Gastroesophageal sphincter (tissue), 4 donors: ENCODE results near the gene DSCAML1. TPM values are rescaled to one million over a fixed set of nuclear protein-coding genes. Genes with fewer than 3 reads are reported as not detected.

Experiments
- ATAC-seq: fragments of 150-250 bp; one replicate; pipeline ENCODE4 v1.9.1; 2016; ENCODE audit warnings: mild to moderate bottlenecking, moderate library complexity
- H3K27ac ChIP-seq, 4 donors: fragments of 200-600 bp; sonication (generic) in 3 of 4; 1 replicate in 3 of 4; 2 replicates in 1 of 4; pipeline ENCODE4 v1.5.1; 2016 to 2019
- H3K27me3 ChIP-seq: fragments of 200-600 bp; sonication (generic); one replicate; pipeline ENCODE4 v1.5.1; 2019
- H3K36me3 ChIP-seq, 2 donors: fragments of 200-600 bp; sonication (generic); one replicate each; pipeline ENCODE4 v1.5.1; 2019; ENCODE audit warnings: control low read depth in 1 of 2
- H3K4me1 ChIP-seq, 3 donors: fragments of 200-600 bp; sonication (generic); 1 replicate in 2 of 3; 2 replicates in 1 of 3; pipeline ENCODE4 v1.5.1; 2016 to 2019; ENCODE audit warnings: control low read depth in 2 of 3
- H3K4me3 ChIP-seq, 2 donors: fragments of 200-600 bp; sonication (generic); one replicate each; pipeline ENCODE4 v1.5.1; 2019; ENCODE audit warnings: mild to moderate bottlenecking in 1 of 2, moderate library complexity in 1 of 2
- H3K9me3 ChIP-seq, 3 donors: fragments of 200-600 bp; sonication (generic); one replicate each; pipeline ENCODE4 v1.5.1; 2017 to 2019; ENCODE audit warnings: control low read depth in 2 of 3
- CTCF ChIP-seq, 4 experiments: fragments of 200-600 bp in 2 of 4; fragments of 450-650 bp in 2 of 4; sonication (generic) in 1 of 4; IDR thresholded peaks; one replicate each; pipeline ENCODE4 v1.5.1; 2017 to 2019; ENCODE audit warnings: antibody characterized with exemption in 4 of 4, mild to moderate bottlenecking in 2 of 4, moderate library complexity in 2 of 4
- EP300 ChIP-seq: sonication (generic); formaldehyde crosslinking; IDR thresholded peaks from one replicate; pipeline ENCODE4 v1.6.1; 2017; ENCODE audit warnings: antibody characterized with exemption, mild to moderate bottlenecking
- POLR2A ChIP-seq, 2 donors: fragments of 450-650 bp; IDR thresholded peaks; one replicate each; pipeline ENCODE4 v1.6.1; 2017; ENCODE audit warnings: antibody characterized with exemption in 2 of 2, mild to moderate bottlenecking in 2 of 2, moderate library complexity in 1 of 2
- POLR2AphosphoS5 ChIP-seq: sonication (generic); formaldehyde crosslinking; IDR thresholded peaks from one replicate; pipeline ENCODE4 v1.6.1; 2017; ENCODE audit warnings: antibody characterized with exemption
- WGBS, 2 donors: methylation state at CpG; one replicate each; pipeline ENCODE4 v1.1.5; 2018; ENCODE audit warnings: low coverage in 1 of 2; 5-methylcytosine and 5-hydroxymethylcytosine counted together
- total RNA-seq, 4 donors: library from RNA; depleted of rRNA; stranded (reverse); fragments of >200 nt; gene quantifications; one replicate each; pipeline ENCODE4 v1.1.0, GENCODE V29; 2016

Gene DSCAML1
- total RNA-seq, 4 donors from 2014 or later: 0.35 to 2.5 (median 0.73) TPM

GRCh38 chr11:117464778-117465177 lies 332.2 kb downstream of the DSCAML1 start:
- no peak for ATAC-seq

GRCh38 chr11:117462864-117463247 lies 334.2 kb downstream of the DSCAML1 start:
- ATAC-seq: no peak
- no peak for TF ChIP-seq CTCF (IDR thresholded peaks at IDR 0.05)
- no peak for TF ChIP-seq EP300
- TF ChIP-seq POLR2A (IDR thresholded peaks at IDR 0.05): no peak
- no peak for TF ChIP-seq POLR2AphosphoS5
- Histone ChIP-seq H3K4me1 (no peaks in the 10 kb centered on the region), H3K36me3 (peaks cover 0 to 20% of the 10 kb centered on the region in 2 donors), H3K27me3 (peaks cover 9% of the 10 kb centered on the region), H3K4me3 (no peak overlapping the region), H3K27ac (no peak overlapping the region), H3K9me3 (no peaks in the 10 kb centered on the region)
- no CpG with 5 or more reads among the region's 8 CpGs for WGBS, 2 donors

More at GRCh38 chr11:117464778-117465177, 332.2 kb downstream of the DSCAML1 start:
- H3K27ac ChIP-seq: no peak overlapping the region
- peaks cover 0 to 14% of the 10 kb centered on the region in 2 donors for H3K36me3 ChIP-seq
- H3K4me3 ChIP-seq: no peak overlapping the region
- WGBS, 2 donors: 100% methylated on average over 2 of the region's 13 CpGs; no CpG with 5 or more reads in 1 of the 2 donors
- no peaks in the 10 kb centered on the region for H3K4me1 ChIP-seq
- TF ChIP-seq CTCF (IDR thresholded peaks at IDR 0.05) (no peak), POLR2AphosphoS5 (no peak), EP300 (no peak), POLR2A (IDR thresholded peaks at IDR 0.05) (no peak)
- H3K9me3 ChIP-seq: no peaks in the 10 kb centered on the region
- H3K27me3 ChIP-seq: peaks cover 9% of the 10 kb centered on the region

GRCh38 chr11:117462183-117462863 lies 334.7 kb downstream of the DSCAML1 start:
- no peak for ATAC-seq
- no peak overlapping the region for H3K4me3 ChIP-seq
- peaks cover 0 to 20% of the 10 kb centered on the region in 2 donors for H3K36me3 ChIP-seq
- H3K27ac ChIP-seq: no peak overlapping the region
- no peak for TF ChIP-seq EP300
- H3K27me3 ChIP-seq: peaks cover 9% of the 10 kb centered on the region
- no peaks in the 10 kb centered on the region for H3K9me3 ChIP-seq
- 61 to 87% methylated on average over 2 to 10 of the region's 18 CpGs for WGBS, 2 donors
- H3K4me1 ChIP-seq: no peaks in the 10 kb centered on the region

GRCh38 chr11:117461396-117462182 lies 335.4 kb downstream of the DSCAML1 start:
- WGBS, 2 donors: 95% methylated on average over 4 of the region's 16 CpGs; no CpG with 5 or more reads in 1 of the 2 donors
- TF ChIP-seq EP300: no peak
- no peak for TF ChIP-seq POLR2A (IDR thresholded peaks at IDR 0.05)
- no peak for TF ChIP-seq CTCF (IDR thresholded peaks at IDR 0.05)

GRCh38 chr11:117459979-117460300 lies 337.1 kb downstream of the DSCAML1 start:
- Histone ChIP-seq H3K4me1 (no peaks in the 10 kb centered on the region), H3K27ac (no peak overlapping the region), H3K4me3 (no peak overlapping the region), H3K36me3 (peaks cover 0 to 19% of the 10 kb centered on the region in 2 donors), H3K9me3 (peaks cover 0 to 5% (median 0%) of the 10 kb centered on the region in 3 donors), H3K27me3 (peaks cover 9% of the 10 kb centered on the region)
- no peak for TF ChIP-seq POLR2AphosphoS5
- no peak for TF ChIP-seq EP300
- TF ChIP-seq POLR2A (IDR thresholded peaks at IDR 0.05): no peak
- TF ChIP-seq CTCF (IDR thresholded peaks at IDR 0.05): no peak
- 89 to 100% methylated on average over 1 to 3 of the region's 5 CpGs for WGBS, 2 donors
- ATAC-seq: peak; percentile 40

More at GRCh38 chr11:117461396-117462182, 335.4 kb downstream of the DSCAML1 start:
- Histone ChIP-seq H3K27me3 (peaks cover 9% of the 10 kb centered on the region), H3K4me3 (no peak overlapping the region), H3K36me3 (peaks cover 0 to 20% of the 10 kb centered on the region in 2 donors), H3K4me1 (no peaks in the 10 kb centered on the region), H3K27ac (no peak overlapping the region), H3K9me3 (no peaks in the 10 kb centered on the region)
- ATAC-seq: no peak
